B cell (primary cell): Measurements from ENCODE around the gene KCNT2.

Source experiments
- EZH2 ChIP-seq: IDR thresholded peaks from 2 replicates; pipeline ENCODE4 v1.6.1; 2012; ENCODE audit warnings: borderline replicate concordance, low read depth, mild to moderate bottlenecking, moderate library complexity, low read length; ENCODE audit not compliant: insufficient read depth, poor library complexity, severe bottlenecking
- TF ChIP-seq, protein P1 (sequence below): fragments of 200-600 bp; IDR thresholded peaks from one replicate; pipeline ENCODE4 v1.8.0; 2022; ENCODE audit warnings: antibody characterized with exemption, mild to moderate bottlenecking

GRCh38 chr1:196385109-196385508 is 223.1 kb downstream of the KCNT2 start:
- TF ChIP-seq, protein P1, sequence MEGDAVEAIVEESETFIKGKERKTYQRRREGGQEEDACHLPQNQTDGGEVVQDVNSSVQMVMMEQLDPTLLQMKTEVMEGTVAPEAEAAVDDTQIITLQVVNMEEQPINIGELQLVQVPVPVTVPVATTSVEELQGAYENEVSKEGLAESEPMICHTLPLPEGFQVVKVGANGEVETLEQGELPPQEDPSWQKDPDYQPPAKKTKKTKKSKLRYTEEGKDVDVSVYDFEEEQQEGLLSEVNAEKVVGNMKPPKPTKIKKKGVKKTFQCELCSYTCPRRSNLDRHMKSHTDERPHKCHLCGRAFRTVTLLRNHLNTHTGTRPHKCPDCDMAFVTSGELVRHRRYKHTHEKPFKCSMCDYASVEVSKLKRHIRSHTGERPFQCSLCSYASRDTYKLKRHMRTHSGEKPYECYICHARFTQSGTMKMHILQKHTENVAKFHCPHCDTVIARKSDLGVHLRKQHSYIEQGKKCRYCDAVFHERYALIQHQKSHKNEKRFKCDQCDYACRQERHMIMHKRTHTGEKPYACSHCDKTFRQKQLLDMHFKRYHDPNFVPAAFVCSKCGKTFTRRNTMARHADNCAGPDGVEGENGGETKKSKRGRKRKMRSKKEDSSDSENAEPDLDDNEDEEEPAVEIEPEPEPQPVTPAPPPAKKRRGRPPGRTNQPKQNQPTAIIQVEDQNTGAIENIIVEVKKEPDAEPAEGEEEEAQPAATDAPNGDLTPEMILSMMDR, result no peak
- TF ChIP-seq EZH2, result no peak
